GM18499 (cell line): ENCODE data around the gene SMAD6.

Source experiments
- ATAC-seq: cut with Tn5 transposase; IDR thresholded peaks from one replicate; pipeline ENCODE4 v1.9.1; 2021; ENCODE audit warnings: moderate number of reproducible peaks; ENCODE audit not compliant: insufficient read depth, unreplicated experiment

SMAD6 gene

GRCh38 chr15:66702035-66702786, at the start of gene SMAD6:
SMAD6 (plus strand) TSS chr15:66702236; CDS start chr15:66703259, 1,023 bp downstream.
- ATAC-seq = no peak

DNA sequence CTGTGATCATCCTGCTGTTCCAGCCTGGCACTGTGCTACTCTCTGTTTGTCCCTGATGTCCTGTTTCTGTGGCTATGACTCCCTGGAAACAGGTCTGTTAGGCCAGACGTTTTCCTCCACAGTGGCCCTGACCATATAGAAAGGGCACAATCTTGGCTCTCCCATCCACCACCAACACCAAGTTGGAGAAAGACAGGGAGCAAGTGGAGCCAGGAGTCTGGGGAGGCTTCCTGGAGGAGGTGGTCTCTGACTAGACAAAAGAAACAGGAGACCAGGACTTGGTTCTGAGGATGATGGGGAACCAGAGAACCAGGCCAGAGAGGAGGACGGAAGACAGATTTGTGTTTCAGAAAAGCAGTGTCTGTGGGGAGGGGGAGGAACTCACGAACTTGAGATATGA, 49.2 kb upstream of the SMAD6 start:
- ATAC-seq = no peak

GRCh38 chr15:66653398-66653797, 48.6 kb upstream of the SMAD6 start:
- no peak for ATAC-seq

- no peak for ATAC-seq
These were observed 48.2 kb upstream of the SMAD6 start for GRCh38 chr15:66653852-66654251.

DNA sequence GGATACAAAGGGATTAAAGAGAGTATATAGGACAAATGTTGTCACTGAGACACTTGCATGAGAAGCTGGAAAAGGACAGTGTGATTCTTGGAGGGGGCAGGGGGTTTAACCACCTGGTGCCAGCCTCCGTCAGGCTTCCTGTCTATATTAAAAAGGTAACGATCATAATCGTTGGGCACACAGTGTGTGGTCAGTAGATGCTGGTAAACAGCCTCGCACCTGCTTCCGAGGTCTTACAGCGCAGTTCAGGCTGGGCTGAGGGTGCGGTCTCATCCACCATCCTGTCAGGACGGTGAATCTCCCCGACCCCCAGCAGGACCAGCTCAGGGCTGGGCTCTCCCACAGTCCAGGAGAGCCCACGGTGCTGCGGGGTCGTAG, 47.7 kb upstream of the SMAD6 start:
- ATAC-seq = no peak

- no peak for ATAC-seq
These were observed 47.2 kb upstream of the SMAD6 start for GRCh38 chr15:66654739-66655375.

DNA sequence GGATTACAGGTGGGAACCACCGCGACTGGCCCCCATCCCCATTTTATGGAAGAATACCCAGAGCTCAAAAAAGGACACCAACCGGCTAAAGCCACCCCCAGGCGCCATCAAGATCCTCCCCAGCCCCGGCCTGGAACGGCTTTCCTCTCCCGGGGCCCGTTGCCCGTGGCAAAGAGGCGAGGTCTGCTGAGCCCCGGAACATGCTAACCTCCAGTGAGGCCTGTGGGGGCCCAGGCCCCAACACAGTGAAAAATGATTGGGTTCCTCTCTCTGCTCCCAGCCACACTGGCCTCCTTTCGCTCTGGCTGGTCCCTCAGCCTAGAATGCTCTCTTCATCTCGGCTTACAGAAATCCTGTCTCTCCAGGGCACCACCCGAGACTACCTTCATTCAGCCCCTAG, 46.5 kb upstream of the SMAD6 start:
- no peak for ATAC-seq

GRCh38 chr15:66655997-66656396, 46.0 kb upstream of the SMAD6 start:
- ATAC-seq = no peak

- no peak for ATAC-seq
These were observed 44.6 kb upstream of the SMAD6 start for GRCh38 chr15:66657185-66658020.

DNA sequence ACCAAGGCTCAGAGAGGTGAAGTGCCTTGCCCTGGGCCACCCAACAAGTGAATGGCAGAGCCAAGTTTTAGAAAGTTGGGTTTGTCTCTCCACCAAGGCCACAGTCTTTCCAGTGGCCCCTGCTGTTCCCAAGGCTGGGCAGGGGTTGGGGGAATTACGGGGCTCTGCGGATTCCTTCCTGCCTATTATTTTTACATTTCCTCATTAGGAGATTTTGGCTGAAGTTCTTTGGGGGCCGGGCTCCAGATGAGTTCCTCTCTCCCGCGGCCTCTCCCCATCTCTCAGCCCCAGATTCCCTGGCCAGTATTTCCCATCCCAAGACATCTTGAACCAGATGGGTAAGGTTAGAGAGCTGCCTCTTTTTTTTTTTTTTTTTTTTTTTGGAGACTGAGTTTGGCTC, 44.0 kb upstream of the SMAD6 start:
- no peak for ATAC-seq

- no peak for ATAC-seq
These were observed 43.2 kb upstream of the SMAD6 start for GRCh38 chr15:66658855-66659254.

- ATAC-seq = no peak
These were observed 42.7 kb upstream of the SMAD6 start for GRCh38 chr15:66659384-66659783.

- no peak for ATAC-seq
These were observed 40.5 kb upstream of the SMAD6 start for GRCh38 chr15:66661432-66662096.

DNA sequence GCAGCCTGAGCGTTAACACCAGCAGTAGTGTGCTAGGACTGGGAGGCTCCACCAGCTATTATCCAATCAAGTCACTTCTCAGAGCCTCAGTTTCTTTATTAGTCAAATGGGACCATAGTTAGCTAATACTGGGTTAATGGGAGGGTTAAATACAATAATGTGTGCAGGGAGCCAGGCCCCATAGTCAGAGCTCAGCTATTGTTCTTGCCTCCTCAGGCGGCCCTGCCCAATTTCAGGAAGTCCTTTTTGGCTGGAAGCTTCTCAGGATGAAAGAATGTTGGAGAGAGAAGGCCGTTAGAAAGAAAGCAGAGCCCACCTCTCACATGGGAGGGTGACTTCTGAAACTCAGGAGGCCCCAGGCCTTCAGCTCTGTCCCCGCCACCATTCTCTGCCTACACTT, 39.5 kb upstream of the SMAD6 start:
- no peak for ATAC-seq

DNA sequence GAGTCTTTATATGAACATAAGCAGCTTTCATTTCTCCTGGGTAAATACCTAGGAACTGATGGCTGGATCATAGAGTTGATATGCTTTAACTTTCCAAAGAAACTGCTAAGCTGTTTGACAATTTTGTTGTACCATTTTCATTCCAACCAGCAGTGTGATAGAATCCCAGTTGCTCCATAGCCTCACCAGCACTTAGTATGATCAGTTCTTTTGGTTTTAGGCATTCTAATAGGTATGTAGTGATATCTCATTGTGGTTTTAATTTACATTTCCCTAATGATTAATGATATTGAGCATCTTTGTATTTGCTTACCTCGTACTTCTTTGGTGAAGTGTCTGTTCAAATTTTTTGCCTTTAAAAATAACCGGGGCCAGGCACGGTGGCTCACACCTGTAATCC, 38.4 kb upstream of the SMAD6 start:
- no peak for ATAC-seq

DNA sequence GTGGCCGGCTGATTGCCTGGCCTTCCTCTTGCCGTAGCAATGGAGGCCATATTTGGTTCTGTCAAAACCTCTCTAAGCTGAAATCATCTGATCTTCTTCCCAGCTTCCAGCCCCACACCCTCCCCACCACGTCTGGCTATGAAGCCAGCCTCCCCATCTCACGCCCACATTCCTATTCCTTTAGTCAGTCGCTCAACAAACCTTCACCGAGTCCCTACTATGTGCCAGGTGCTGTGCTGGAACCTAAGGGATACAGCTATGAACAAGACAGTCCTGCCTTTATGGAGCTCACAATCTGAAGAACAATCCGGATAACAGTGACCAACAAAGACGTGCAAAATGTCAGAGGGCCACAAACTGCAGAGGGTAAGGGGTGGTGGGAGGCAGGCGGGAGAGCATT, 31.9 kb upstream of the SMAD6 start:
- no peak for ATAC-seq

DNA sequence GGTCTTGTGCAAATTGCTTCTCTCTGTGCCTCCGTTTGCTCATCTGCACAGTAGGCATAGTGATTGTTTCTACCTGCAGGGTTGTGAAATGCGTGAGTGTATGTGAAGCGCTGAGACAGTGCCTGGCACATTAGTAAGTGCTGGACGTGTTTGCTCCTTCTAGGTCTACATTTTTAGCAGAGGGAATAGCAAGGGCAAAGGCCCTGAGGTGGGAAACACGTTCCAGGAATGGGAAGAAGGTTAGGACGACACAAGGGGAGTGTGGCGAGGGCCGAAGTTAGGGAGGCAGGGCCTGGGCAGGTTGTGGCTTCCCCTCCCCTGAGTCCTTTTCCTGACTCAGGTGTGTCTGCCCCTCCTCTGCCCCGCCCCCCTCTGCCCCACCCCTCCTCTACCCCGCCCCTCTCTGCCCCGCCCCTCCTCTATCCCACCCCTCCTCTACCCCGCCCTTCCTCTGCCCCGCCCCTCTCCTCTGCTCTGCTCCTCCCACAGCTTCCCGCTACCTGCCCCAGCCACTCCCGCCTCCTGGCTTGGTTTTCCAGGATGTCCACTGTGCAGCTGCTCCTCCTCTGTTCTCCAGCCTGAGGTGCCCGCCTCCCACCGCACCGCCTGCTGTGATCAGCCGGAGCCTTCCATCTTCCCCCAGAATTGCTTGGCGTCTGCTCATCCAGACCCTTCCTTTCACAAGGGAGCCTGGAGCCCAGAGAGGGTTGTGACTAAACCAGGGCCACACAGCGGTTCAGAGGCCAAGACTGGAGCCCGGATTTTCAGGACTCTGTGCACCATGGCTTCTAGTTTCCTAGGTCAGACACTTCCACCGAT, 31.1 kb upstream of the SMAD6 start:
- ATAC-seq = no peak

DNA sequence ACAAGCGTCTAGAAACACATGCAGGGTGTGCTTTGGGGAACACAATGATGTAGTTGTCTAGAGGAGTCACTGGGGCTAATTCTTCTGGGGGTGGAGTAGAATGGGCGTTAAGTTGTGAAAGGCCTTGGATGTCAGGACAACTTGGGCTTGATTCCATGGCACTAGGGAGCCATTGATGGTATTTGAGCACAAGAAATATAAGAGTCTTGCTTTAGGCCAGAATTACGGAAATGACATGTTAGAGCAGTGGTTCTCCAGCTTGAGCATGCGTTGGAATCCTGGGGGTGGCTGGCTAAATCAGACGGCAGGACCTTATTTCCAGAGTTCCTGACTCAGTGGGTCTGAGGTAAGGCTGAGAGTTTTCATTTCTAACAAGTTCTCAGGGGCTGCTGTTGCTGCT, 29.2 kb upstream of the SMAD6 start:
- no peak for ATAC-seq

- no peak for ATAC-seq
These were observed 28.4 kb upstream of the SMAD6 start for GRCh38 chr15:66673410-66674322.
